GM18907 (cell line): Measurements from ENCODE around the gene ITGBL1.

Source experiments
- ATAC-seq: cut with Tn5 transposase; IDR thresholded peaks from one replicate; pipeline ENCODE4 v1.9.1; 2021; ENCODE audit warnings: mild to moderate bottlenecking, moderate library complexity; ENCODE audit not compliant: unreplicated experiment

ITGBL1 gene

GRCh38 chr13:101450749-101451130 lies 1.7 kb upstream of the ITGBL1 start:
- ATAC-seq = no peak

GRCh38 chr13:101451641-101452040 lies 834 bp upstream of the ITGBL1 start:
- ATAC-seq = no peak

GRCh38 chr13:101453784-101454201 lies 1.3 kb downstream of the ITGBL1 start:
- ATAC-seq = peak; percentile 43

GRCh38 chr13:101454767-101455166 lies 2.3 kb downstream of the ITGBL1 start:
- ATAC-seq = no peak

GRCh38 chr13:101455863-101456262 lies 3.4 kb downstream of the ITGBL1 start:
- no peak for ATAC-seq

GRCh38 chr13:101457176-101457575 lies 4.7 kb downstream of the ITGBL1 start:
- ATAC-seq = no peak

GRCh38 chr13:101465877-101466276 lies 13.4 kb downstream of the ITGBL1 start:
- no peak for ATAC-seq

GRCh38 chr13:101467415-101467814 lies 14.9 kb downstream of the ITGBL1 start:
- no peak for ATAC-seq

DNA sequence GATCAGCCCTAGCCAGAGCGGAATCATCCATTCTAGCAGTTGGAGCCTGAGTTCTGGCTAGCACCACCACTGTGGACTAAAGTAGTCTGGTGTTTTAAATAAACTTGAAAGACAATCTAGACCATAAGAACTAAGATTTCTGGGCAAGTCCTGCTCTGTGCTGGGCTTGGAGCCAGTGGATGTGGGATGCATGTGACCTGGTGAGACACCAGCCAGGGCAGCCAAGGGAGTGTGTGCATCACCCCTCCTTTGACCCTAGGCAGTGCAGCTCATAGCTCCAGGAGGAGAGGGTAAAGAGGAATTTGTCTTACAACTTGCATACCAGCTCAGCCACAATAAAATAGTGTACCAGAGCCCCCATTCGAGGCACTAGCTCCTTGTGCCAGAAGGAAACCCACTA lies 21.0 kb downstream of the ITGBL1 start:
- ATAC-seq = no peak

DNA sequence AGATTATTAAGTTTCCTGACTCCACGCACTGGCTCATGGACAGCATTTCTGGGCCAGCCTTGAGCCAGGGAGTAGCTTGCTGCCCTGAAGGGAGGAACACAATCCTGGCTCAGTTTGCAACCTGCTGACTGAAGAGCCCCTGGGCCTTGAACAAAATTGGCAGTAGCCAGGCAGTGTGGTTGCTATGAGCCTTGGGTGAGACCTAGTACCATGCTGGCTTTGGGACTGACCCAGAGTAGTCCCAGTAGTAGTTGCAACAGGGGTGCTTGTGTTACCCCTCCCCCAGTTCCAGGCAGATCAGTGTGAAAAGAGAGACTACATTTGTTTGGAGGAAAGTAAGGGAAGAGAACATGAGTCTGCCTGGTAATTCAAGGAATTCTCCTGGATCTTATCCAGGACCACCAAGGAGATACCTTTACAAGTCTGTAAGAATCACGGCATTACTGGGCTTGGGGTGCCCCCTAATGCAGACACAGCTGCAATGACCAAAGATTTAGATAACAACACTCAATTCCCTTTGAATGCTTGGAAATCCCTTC lies 22.0 kb downstream of the ITGBL1 start:
- no peak for ATAC-seq

GRCh38 chr13:101475536-101475935 lies 23.1 kb downstream of the ITGBL1 start:
- ATAC-seq = no peak

DNA sequence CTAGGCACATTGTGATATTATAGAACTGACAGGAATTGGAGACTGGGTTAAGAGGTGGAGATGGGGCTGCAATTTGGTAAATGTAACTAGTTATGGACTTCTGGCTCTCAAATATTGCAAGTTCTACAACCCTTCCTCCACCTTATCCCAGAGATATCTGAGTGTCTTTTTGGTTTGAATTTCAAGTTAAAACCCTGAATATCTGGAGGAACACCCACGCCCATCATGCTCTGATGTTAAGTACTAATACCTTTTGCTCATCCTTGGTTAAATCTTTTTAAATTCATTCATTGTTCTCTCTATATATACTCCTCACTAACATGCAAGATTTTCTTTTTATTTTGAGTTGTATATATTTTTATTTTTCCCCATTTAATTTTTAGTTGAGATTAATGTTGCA lies 28.9 kb downstream of the ITGBL1 start:
- ATAC-seq = no peak

DNA sequence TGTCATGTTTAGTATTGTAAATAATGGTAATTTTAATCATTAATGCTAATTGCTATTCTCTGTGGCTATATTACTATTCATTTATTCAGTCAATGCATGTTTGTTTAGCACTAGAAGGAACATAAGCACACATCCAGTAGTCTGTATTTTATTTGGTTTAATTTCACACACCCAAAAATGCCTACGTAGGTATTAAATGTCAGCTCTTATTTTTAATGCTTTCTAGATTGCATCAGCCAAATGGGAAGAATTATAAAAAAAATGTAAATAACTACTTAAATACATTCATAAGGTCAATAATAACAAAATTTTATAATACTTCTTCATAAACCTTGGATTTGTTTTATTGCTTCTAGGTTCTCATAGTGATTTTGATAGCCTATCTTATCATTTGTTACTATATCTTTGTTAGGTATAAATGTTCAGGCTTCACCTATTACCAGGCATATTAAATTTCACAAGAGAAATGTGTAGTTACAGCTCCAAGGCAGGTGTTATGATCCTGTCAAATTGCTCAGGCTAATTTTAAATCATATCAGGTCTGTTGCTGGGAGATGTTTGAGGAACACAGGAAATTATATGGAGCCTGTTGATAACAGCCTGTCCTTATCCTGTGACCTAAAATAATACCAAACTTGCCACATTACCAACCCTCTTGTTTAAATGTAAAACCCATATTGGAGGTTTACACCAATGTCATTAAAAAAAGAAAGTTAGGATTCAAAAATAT lies 34.4 kb downstream of the ITGBL1 start:
- ATAC-seq = no peak

DNA sequence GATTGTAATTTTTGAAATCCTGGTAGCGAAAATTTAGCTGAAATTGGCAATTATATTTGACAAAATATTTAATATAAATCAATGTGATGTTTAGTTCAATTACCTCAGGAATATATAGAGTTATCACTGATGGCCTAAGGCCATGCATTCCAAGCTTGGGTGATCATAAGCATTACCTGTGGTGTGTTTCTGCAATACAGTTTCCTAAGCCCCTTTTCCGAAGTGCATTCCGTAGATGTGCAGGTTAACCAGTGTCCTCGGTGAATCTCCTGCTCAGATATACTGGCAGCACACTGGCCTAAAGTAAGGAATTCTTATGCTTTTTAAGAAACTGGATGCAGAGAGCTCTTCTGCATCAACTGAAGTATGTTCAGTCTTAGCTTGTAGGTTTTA lies 35.0 kb downstream of the ITGBL1 start:
- ATAC-seq = no peak

- no peak for ATAC-seq
These were observed 36.3 kb downstream of the ITGBL1 start for GRCh38 chr13:101488734-101489133.

DNA sequence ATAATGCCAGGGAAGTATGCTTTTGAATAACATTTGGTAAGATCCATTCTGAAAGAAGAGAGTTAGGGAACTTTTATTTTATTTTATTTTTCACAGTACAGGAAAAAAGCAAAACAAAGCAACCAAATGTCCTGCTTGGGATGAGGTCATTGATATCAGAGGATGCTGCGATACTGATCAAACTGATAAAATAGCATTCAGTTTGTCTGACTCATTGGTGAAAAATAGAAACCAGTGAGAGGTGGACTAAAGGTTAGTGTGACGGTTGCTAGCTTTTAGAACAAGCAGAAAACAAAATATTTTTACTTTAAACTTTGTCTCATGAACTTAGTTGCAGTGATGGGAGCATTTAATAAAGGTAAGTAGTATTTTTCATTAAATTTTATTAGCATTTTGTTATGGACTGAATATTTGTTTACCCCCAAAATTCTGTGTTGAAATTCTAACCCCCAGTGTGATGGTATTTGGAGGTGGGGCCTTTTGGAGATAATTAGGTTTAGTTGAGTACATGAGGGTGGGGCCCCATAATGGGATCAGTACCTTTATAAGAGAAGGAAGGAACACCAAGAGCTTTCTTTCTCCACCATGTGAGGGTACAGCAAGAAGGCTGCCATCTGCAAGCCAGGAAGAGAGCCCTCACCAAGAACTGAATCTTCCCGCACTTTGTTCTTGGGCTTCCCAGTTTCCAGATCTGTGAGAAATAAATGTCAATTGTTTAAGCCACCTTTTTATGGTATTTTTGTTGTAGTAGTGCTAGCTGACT lies 37.3 kb downstream of the ITGBL1 start:
- no peak for ATAC-seq

DNA sequence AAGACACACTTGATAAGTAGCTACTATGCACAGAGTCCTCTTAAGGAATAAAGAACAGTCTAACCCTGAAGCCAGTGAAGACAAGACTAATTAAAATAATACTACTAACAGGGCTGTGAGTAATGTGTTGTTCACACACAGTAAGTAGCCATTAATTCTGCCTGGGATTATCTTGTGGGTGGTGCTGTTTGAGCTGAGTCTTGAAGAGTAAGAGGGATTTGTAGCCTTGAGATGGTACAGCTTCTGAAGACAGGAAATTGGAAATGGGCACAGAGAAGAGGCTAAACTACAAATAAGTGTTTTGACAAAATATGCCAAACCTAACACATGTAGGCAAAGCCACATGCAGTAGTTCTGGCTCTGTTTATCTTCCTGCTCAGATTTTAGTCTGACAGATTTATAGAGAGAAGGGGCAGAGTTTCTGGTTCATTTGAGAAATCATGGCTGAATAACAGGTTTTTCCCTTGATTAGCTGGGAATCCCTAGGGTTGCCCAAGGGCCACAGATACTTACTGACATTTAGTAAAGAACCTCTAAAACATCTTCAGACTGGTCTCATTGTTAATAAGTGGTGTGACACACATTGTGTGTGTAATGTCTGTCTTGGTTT lies 38.0 kb downstream of the ITGBL1 start:
- ATAC-seq = no peak

DNA sequence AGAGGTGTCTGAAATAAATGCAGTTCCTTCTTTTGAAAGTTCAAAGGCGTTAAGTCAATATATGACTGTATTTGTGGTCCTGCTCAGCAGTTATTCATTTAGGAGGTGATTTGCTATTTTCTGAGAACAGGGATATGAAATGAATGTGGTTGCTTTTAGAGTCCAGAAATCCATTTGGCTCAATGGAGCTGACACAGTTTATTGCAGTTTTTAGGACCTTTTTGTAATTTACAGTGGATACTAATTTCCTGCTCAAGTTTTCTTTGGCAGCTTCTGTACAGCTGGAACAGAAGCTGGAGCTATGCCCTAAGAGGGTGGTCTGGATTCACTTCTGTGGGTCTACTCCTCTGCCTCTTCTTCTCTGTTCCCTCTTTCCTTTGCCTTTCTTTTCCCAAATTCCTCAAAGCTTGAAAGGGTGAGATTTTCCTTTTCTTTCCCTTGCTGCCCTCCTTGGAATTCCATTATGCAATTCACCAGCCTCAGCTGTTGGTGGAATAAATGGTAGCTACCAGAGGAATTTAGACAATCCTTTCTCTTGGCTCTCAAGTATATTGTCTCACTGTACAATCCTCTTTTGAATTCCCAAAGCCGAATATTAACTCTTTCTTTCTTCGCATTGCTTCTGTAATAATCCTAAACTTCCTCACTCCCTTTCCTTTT lies 39.9 kb downstream of the ITGBL1 start:
- ATAC-seq = no peak

- no peak for ATAC-seq
These were observed 41.1 kb downstream of the ITGBL1 start for GRCh38 chr13:101493541-101493940.

DNA sequence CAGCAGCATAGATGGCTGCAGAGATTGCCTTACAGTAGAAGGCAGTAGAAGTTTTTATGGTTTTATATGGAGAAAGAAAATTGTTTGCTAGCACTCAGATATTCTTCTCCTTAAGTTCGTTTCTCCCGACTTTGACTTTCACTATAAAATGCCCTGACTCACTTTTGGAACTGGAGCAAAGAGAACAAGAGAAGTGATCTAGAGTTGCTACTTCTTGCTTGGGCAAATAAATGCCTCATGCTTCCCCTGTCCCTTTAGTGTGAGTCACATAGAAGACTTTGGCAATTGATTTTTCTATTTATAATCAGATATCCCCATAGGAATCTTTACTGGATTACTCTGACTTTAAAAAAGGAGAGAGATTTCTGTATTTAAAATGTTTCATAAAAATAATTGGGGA lies 46.9 kb downstream of the ITGBL1 start:
- ATAC-seq = no peak

DNA sequence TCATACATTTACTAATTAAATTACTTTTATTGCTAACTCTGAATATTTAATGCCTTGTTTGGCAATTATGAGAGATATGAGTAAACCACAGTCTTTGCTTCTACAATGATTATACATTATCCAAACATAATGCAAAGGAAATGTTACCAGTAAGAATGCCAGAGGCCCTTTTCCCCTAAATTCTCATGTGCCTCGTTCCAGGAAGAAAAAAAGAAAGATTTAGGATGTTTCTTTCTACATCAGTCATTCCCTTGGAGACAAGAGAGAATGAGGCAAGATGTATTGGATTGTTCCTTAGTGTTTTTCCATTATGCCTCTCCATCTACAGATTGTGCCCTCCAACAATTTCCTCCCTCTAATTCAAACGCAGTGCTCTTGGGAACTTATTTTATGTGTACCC lies 50.1 kb downstream of the ITGBL1 start:
- ATAC-seq = no peak
